ENCODE data around the gene CRTC1.

CRTC1 gene

GRCh38 chr19:18653853-18654252, 29.6 kb upstream of the CRTC1 start:
- DNase-seq (ENCODE audit: low read depth): no peak

- no peak for DNase-seq (ENCODE audit: low read depth)
Measured at GRCh38 chr19:18654469-18654868, 29.0 kb upstream of the CRTC1 start.

DNA sequence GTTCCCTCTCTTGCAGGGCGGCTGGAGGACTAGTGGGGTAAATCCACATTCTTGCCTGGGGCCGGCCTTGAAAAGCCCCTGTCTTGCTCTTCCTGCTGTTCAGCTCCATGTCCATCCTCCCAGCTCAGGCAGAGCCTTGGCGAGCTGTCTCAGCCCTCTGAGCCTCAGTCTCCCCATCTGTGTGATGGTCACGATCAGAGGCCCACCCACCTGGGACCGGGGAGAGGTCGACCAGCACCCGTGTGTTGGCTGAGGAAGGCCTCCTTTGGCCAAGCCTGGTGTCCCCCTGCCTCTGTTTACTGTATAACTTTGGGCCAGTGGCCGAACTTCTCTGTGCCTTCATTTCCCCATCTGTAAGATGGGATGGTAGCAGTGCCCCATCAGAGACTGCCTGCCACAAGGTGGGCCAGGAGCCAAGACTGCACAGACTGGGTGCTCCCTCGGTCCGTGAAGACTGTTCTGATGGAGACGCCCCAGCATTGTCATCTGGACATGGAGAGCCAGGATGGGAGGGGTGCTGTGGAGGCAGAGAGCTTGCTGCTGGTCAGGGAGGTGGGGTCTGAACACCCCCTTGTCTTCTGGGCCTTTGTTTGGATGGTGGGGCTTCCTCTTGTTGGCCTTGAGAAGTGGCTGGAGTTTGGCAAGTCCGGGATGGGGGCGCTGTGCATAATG, 28.2 kb upstream of the CRTC1 start:
- DNase-seq (ENCODE audit: low read depth): no peak

- no peak for DNase-seq (ENCODE audit: low read depth)
Measured at GRCh38 chr19:18656337-18657086, 27.0 kb upstream of the CRTC1 start.

DNA sequence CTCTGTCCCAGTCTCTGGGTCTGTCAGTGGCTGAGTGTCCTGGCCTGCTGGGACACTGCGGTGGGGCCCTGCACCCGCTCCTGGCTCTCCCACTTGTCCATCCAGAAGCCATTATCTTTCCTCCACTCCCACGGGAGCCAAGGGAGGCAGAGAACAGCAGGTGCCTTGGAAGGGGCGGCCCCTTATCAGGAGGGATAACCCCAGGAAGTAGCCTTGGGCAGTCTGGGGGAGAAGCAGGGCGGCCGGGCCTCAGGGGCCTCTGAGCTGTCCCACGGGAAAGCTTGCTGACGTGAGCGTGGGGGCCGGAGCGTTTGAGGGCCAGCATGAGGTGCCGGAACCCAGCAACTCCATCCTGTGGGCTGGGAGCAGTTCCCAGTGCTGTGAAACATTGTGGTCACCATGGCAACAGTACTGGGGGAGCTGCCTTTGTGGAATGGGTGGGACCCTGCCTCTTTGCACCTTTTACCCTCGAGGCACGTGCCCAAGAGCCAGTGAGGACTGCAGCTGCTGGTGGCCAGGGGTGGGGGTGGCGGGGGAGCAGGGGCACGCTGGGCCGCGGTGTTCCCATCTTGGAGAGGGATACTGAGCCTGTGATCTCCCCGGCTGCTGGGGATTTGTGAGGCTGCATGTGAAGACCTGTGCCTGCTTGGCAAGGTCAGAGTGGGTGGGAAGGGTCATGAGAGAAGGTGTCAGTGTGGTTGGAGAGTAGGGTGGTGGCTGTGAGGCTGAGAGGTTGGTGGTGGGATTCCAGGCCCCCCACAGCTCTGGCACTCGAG, 25.7 kb upstream of the CRTC1 start:
- DNase-seq (ENCODE audit: low read depth): no peak

- DNase-seq (ENCODE audit: low read depth): no peak
Measured at GRCh38 chr19:18658366-18658855, 25.1 kb upstream of the CRTC1 start.

- DNase-seq (ENCODE audit: low read depth): no peak
Measured at GRCh38 chr19:18659281-18660050, 24.0 kb upstream of the CRTC1 start.

DNA sequence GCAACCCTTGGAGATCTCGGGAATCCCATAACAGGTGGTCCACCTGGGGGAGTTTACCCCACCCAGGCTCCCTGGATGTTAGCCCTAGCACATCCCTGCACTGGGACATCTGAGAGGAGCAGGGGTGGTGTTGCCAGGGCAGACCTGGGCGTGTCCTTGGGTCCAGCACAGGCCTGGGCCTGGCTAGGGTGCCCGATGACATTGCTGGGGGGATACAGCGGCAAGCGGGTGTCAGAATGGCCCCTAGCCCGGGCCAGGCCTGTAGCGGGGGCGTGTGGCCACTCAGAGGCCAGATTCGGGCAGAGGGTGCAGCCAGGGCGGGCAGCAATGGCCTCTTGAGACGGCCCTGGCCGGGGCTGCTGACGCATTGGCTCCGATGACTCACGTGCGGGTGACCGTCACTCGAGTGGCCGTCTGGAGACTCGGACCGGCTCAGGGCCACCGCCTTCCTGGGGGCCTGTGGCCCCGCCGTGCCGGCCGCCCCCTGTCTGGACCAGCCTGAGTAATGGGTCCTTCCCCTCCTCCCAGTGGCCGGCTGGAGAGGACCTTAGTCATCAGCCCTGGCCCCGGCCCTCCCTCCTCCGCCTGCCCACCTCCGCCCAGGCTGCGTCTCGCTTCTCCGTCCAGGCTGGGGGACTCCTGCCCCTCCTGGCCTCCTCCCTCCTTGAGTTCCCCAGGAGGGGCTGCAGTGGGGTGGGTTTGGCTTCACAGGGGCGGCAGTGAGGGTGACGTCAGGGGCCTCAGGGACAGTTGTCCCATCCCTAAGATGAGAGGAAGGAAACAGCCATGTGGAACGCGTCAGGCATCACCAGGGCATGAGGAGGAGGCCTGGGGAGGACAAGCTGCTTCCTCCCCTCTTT, 23.2 kb upstream of the CRTC1 start:
- no peak for DNase-seq (ENCODE audit: low read depth)

GRCh38 chr19:18660939-18661670, 22.4 kb upstream of the CRTC1 start:
- DNase-seq (ENCODE audit: low read depth): no peak

DNA sequence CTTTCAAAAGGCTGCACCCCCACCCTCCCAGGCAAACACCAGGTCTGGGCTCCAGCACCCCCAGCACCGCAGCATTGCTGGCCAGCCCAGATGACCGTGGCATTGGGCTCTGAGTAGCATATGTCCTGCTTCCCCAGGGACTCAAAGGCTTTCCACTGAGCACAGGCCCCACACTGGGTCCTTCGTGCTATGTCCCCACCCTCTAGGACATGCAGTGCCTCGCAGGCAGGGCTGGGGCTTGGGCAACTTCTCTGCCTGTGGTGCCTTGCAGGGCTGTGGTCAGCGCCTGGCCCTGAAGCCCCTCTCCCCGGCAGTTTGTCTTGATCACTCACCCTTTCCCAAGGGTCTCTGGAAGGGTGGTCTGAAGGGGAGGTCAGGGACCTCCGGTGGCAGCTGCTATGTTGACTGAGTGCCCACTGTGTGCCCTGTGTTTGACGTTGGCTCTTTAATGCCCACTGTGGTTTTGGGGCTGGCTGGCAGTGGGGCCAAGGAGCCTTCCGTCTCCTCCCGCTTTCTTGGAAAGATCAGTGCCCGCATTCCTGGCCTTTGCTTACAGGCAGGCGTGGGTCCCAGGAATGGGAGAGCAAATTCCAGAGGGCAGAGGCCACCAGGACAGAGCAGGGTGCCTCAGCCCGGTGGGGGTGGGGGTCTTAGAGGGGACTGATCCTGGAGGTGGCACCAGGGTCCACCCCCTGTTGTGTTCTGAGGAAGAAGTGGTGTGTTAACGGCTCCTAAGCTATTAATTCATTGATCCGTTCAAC, 20.3 kb upstream of the CRTC1 start:
- DNase-seq (ENCODE audit: low read depth): no peak

- DNase-seq (ENCODE audit: low read depth): no peak
Measured at GRCh38 chr19:18663940-18664530, 19.4 kb upstream of the CRTC1 start.

- DNase-seq (ENCODE audit: low read depth): no peak
Measured at GRCh38 chr19:18665771-18666202, 17.7 kb upstream of the CRTC1 start.

DNA sequence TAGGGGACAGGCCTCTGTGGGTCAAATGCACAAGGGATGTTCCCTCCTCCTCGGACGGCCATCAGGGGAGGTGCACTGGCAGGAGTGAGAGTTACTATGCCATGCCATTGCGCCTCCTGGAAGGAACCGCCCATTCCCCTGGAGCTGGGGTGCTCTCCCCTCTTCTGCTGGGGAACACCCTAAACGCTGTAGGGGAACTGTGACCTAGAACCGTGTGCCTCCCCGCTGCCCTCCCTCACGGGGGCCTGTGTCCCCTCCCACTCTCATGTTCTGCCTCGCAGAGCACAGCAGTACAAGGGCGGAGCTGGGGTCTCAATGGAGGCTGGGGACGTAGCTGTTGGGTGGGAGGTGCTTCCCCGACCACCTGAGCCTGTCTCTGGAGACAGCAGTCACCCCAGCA, 17.2 kb upstream of the CRTC1 start:
- no peak for DNase-seq (ENCODE audit: low read depth)

- DNase-seq (ENCODE audit: low read depth): no peak
Measured at GRCh38 chr19:18666784-18667183, 16.7 kb upstream of the CRTC1 start.

DNA sequence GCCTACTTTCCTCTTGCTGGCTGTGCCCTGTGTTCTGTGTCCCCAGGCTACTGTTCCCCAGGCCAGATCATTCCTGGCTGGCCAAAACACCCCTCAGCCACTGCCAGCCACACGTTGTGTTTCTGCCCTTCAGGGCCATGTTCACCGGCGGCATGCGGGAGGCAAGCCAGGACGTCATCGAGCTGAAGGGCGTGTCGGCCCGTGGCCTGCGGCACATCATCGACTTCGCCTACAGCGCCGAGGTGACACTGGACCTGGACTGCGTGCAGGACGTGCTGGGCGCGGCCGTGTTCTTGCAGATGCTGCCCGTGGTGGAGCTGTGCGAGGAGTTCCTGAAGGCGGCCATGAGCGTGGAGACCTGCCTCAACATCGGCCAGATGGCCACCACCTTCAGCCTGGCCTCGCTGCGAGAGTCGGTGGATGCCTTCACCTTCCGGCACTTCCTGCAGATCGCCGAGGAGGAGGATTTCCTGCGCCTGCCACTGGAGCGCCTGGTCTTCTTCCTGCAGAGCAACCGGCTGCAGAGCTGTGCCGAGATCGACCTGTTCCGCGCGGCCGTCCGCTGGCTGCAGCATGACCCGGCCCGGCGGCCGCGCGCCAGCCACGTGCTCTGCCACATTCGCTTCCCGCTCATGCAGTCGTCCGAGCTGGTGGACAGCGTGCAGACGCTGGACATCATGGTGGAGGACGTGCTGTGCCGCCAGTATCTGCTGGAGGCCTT, 15.8 kb upstream of the CRTC1 start:
- no peak for DNase-seq (ENCODE audit: low read depth)

DNA sequence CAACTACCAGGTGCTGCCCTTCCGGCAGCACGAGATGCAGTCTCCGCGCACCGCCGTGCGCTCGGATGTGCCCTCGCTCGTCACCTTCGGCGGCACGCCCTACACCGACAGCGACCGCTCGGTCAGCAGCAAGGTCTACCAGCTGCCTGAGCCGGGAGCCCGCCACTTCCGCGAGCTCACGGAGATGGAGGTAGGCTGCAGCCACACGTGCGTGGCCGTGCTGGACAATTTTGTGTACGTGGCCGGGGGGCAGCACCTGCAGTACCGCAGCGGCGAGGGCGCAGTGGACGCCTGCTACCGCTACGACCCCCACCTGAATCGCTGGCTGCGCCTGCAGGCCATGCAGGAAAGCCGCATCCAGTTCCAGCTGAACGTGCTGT, 15.2 kb upstream of the CRTC1 start:
- DNase-seq (ENCODE audit: low read depth): no peak

GRCh38 chr19:18668744-18669523, 14.5 kb upstream of the CRTC1 start:
- DNase-seq (ENCODE audit: low read depth): no peak

DNA sequence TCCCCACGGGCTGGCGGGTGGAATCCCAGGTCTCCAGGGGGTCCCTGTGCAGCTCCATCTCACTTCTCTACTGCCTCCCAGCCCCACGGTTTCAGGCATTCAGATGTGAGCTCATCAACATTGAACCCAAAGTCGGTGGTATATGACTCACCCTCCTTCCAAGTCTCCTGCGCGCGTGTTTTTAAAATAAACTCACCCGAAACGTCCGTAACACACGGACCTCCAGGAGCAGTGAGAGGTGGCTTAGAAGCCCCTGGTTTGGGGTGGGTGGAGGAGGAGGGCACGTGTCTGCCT, 14.0 kb upstream of the CRTC1 start:
- no peak for DNase-seq (ENCODE audit: low read depth)
